Right lobe of liver (tissue), 6 donors: Measurements from ENCODE around the gene SFT2D1. TPM values are rescaled to one million over a fixed set of nuclear protein-coding genes. Genes with fewer than 3 reads are reported as not detected.

Experiments
- ATAC-seq, 4 donors: fragments of 200-7000 bp; cut with Tn5 transposase; one replicate each; pipeline ENCODE4 v1.9.1; 2020; ENCODE audit warnings: mild to moderate bottlenecking in 4 of 4, moderate library complexity in 4 of 4
- DNase-seq, 3 donors: peaks; one replicate each; pipeline ENCODE4 v3.0.0-alpha.2; 2020
- H3K27ac ChIP-seq, 3 donors: fragments of 200-600 bp; one replicate each; pipeline ENCODE4 v1.8.0; 2022
- H3K27me3 ChIP-seq, 2 donors: fragments of 200-600 bp; one replicate each; pipeline ENCODE4 v1.8.0; 2022
- H3K36me3 ChIP-seq, 4 donors: fragments of 200-600 bp; sonication (generic) in 1 of 4; one replicate each; pipeline versions ENCODE4 v1.5.1 to v1.8.0; 2017 to 2022; ENCODE audit warnings: control low read depth in 1 of 4
- H3K4me1 ChIP-seq, 4 donors: fragments of 200-600 bp; sonication (generic) in 1 of 4; one replicate each; pipeline versions ENCODE4 v1.5.1 to v1.8.0; 2017 to 2022; ENCODE audit warnings: control low read depth in 1 of 4
- H3K4me3 ChIP-seq, 3 donors: fragments of 200-600 bp; one replicate each; pipeline ENCODE4 v1.8.0; 2022
- H3K9me3 ChIP-seq, 4 donors: fragments of 200-600 bp; sonication (generic) in 1 of 4; one replicate each; pipeline versions ENCODE4 v1.5.1 to v1.8.0; 2017 to 2022; ENCODE audit warnings: control low read depth in 1 of 4
- CTCF ChIP-seq, 4 donors: fragments of 200-600 bp in 3 of 4; fragments of 450-650 bp in 1 of 4; IDR thresholded peaks; one replicate each; pipeline versions ENCODE4 v1.5.1 to v1.8.0; 2016 to 2022; ENCODE audit warnings: antibody characterized with exemption in 4 of 4, mild to moderate bottlenecking in 2 of 4
- POLR2A ChIP-seq: fragments of 450-650 bp; IDR thresholded peaks from one replicate; pipeline ENCODE4 v1.6.1; 2017; ENCODE audit warnings: antibody characterized with exemption, mild to moderate bottlenecking
- WGBS: methylation state at CpG from one replicate; pipeline ENCODE4 v1.1.6; 2018; ENCODE audit warnings: low coverage, low lambda C conversion rate; ENCODE audit not compliant: insufficient coverage; ENCODE audit errors: missing lambda C conversion rate; 5-methylcytosine and 5-hydroxymethylcytosine counted together
- intact Hi-C, 2 donors: fragments of 100-400 bp; cut with DNase I; formaldehyde crosslinking; loops; one replicate each; pipeline versions ENCODE4 v1.11.2 to v1.14.1; 2022
- total RNA-seq, 6 experiments: library from RNA; depleted of rRNA in 2 of 6; stranded (reverse); fragments of >200 nt in 2 of 6; fragmentation: NEBNext Ultra II Directional in 3 of 6; extraction: Animal tissue kit (Norgen Biotek cat#: 25700) in 3 of 6; gene quantifications; one replicate each; pipeline versions ENCODE4 v1.1.0 to v1.2.4, GENCODE V29; 2016 to 2023
- donor health status: DM: no; HTN: yes; CAD: no.
- donor health status: DM: no; HTN: no; CAD: no.
- donor health status: DM: no; HTN: no; CAD: no.
- donor health status: DM: no; HTN: yes; CAD: no.
- donor health status: DM: no; HTN: yes; CAD: no.

The SFT2D1 gene
- total RNA-seq, 6 experiments from 2014 or later, result 6.7 to 14.0 (median 12.8) TPM

DNA sequence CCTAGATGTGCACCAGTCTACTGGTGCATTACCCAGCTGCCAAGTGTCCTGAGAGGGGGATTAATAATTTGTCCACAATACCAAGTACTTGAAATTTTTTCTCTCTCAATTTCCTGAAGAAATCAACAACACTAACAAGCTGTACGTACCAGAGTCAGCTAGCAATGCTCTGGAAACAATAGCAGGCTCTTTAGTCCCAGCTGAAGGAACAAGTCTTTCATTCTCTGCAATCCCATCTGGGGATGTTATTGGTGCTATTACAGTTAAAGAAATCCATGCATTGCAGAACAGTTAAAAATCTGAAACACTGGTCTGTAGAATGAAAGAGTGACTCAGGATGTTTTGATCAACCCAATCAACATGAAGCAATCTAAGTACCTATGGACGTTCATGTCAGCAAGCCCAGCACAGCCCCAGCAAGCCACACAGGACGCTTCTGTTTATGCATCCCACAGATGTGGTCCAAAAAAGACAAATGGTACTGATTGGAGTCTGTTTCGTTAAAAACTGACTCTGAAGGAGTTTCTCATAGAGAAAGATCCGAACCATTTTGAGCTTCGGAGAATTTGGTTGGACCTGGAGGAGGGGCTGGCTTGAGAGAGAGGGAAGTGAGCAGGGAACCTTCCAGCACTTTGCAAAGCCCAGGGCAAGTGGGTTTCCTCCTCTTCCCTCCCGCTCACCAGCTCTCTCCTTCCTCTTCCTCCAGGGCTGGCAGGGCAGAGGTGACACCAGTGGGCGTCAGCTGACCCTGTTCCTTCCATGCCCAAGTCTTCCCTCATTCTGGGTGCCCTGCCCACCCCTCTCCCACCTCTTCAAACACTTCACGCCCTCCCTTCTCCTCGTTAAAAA, 46.1 kb downstream of the SFT2D1 start:
- peaks cover 0 to 11% (median 5%) of the 10 kb centered on the region in 4 donors for H3K4me1 ChIP-seq
- TF ChIP-seq POLR2A (no peak), CTCF (IDR thresholded peaks at IDR 0.05) (no peak)
- ATAC-seq (no peak), DNase-seq (no peak)
- no peaks in the 10 kb centered on the region for H3K36me3 ChIP-seq
- H3K27me3 ChIP-seq, result no peaks in the 10 kb centered on the region
- no peaks in the 10 kb centered on the region for H3K9me3 ChIP-seq
- H3K4me3 ChIP-seq, result no peak overlapping the region
- WGBS, result 77% methylated on average over 8 of the region's 10 CpGs
- intact Hi-C loops, result no loop called here
- H3K27ac ChIP-seq, result no peak overlapping the region

DNA sequence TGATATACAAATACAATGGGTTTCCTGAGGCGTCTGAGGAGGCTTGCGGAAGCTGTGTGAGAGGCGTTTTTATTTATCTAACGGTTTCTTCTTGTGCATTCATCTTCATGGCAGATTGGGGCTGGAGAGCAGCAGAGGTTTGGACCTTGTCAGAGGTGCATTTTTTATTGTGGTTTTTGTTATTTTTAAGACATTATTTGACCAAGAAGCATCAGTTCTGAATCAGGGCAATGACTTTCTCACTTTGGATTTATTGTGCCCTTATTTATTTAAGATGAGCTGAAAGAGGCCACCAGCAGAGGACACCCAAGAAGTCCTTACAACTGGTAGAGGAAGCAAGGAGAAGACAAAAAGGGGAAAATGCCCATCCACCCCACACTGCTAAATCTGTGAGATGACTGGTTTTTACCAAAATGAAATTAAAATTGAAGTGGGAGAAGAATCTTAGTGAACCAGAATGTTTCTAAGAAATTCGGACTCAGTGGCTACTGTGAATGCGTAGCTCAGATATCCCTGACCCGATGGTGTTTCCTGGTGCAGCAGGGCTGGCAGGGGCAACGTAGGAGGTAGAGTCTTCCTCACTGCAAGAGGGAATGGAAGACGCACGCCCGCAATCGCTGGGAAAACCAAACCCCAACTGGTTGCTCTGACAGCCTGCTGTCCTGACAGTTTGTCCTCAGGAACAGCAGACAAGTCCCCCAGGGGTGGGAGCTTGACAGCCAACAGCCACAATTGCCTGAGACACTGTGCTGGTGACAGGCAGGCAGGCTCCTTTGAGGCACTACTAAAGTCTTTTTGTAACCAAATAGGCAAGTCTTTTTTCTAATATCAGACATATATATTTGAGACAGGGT, 48.4 kb downstream of the SFT2D1 start:
- intact Hi-C loops, result no loop called here
- DNase-seq (no peak), ATAC-seq (no peak)
- TF ChIP-seq CTCF (IDR thresholded peaks at IDR 0.05) (no peak), POLR2A (no peak)
- Histone ChIP-seq H3K4me3 (no peak overlapping the region), H3K27me3 (no peaks in the 10 kb centered on the region), H3K4me1 (no peaks in the 10 kb centered on the region), H3K27ac (no peak overlapping the region), H3K36me3 (no peaks in the 10 kb centered on the region), H3K9me3 (no peaks in the 10 kb centered on the region)
- WGBS, result 89% methylated on average over 7 of the region's 12 CpGs

DNA sequence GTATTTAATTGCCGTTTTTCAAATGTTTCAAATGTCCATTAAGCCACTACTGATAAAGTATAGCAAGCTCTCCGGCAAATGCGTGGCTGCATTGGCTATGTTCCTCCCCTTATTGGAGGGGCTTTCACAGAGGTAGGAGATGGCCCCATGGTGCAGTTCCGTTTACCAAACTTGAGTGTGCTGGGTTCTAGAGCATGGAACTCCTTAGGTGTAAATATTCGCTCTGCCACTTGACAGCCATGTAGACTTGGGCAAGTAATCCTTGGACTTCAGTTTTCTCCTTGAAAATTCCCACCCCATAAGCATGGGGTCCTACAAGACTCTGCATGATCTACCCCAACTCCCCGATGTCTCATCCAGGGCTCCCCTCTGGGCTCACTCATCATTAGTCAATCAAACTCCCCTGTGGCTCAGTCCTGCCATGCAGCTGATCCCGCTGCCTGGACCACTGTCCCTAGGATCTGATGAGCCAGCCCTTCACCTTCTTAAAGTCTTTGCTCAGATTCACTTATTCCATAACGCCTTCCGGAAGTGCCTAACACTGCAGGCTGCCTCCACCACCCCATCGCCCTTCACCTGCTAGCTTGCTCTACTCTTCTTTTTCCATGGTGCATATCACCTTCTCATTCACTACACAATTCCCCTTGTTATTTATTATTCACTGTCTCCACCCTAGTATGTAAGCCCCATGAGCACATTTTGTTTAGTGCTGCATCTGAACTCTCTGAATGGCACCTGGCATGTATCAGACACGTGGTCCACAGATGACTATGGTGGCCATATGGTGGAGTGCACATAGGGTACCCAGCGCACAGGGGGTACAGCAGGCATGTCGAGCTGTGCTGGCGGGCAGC, 52.9 kb downstream of the SFT2D1 start:
- intact Hi-C loops, result no loop called here

More for the DNA sequence above, 52.9 kb downstream of the SFT2D1 start:
- Histone ChIP-seq H3K27ac (no peak overlapping the region), H3K36me3 (no peaks in the 10 kb centered on the region), H3K27me3 (no peaks in the 10 kb centered on the region), H3K4me1 (peaks cover 0 to 6% (median 0%) of the 10 kb centered on the region in 4 donors), H3K4me3 (no peak overlapping the region), H3K9me3 (no peaks in the 10 kb centered on the region)
- ATAC-seq, result no peak
- WGBS, result 90% methylated on average over 10 of the region's 14 CpGs
- DNase-seq, result no peak
- no peak for TF ChIP-seq CTCF (IDR thresholded peaks at IDR 0.05)
- TF ChIP-seq POLR2A, result no peak
